Mammary epithelial cell (primary cell): ENCODE results near the gene FNDC3B.

Source experiments
- CTCF ChIP-seq, 2 donors: IDR thresholded peaks in 1 of 2; conservative IDR thresholded peaks in 1 of 2; 2 replicates each; pipeline ENCODE4 v1.5.1; 2011 to 2012; ENCODE audit warnings: inconsistent platforms in 2 of 2, low read length in 2 of 2, mild to moderate bottlenecking in 2 of 2, control low read depth in 1 of 2, low read depth in 1 of 2; ENCODE audit not compliant: insufficient read depth in 1 of 2; ENCODE audit errors: extremely low read depth in 1 of 2
- EZH2 ChIP-seq: IDR thresholded peaks from 2 replicates; pipeline ENCODE4 v1.6.1; 2012; ENCODE audit warnings: low read length, inconsistent platforms, borderline replicate concordance

DNA sequence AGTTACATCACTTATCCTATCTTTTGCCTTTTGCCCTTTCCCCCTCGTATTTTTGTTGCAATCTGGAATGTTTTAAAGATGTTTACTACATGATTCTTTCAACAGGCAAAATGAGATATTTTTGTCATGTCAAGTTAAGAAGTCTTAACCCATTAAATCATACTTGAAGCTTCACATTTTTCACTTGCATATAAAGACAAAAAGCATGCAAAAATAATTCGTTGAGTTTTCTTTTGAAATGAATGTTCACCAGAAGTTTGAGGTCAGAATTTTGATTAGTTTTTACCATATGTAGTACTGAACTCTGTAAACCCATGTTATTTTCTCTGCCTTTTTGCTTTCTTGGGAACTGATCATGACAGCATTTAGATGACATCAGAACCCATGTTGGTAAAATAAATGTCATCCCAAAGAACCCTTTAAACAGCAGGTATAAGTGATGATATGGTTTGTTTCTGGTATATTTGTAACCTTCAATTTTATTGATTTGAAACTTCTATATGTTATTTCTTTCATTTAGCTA, 220.4 kb downstream of the FNDC3B start:
- no peak for TF ChIP-seq CTCF (conservative IDR thresholded peaks at IDR 0.05 in 1 of 2, IDR thresholded peaks at IDR 0.05 in 1 of 2; ENCODE audit: extremely low read depth in 1 of 2, insufficient read depth in 1 of 2, low read depth in 1 of 2, low read length in 2 of 2)
- TF ChIP-seq EZH2, result no peak
